ENCODE data around the gene CADM2.

- TF ChIP-seq CTCF (IDR thresholded peaks at IDR 0.05) (no peak), POLR2A (IDR thresholded peaks at IDR 0.05) (no peak)
These were observed 313.1 kb downstream of the CADM2 start for GRCh38 chr3:85271911-85272310.

Data from adrenal gland (tissue), 5 donors.